OCI-LY7 (cell line): ENCODE results near the gene TSHZ3. TPM values are rescaled to one million over a fixed set of nuclear protein-coding genes. Genes with fewer than 3 reads are reported as not detected.

Experiments
- BruUV-seq: library from RNA; stranded (reverse); fragments of 400-500 nt; replicated peaks from 2 replicates; lab custom pipeline; 2021; lab: Mats Ljungman, UMichigan
- CTCF ChIA-PET: fragments of 300-600 bp; sonication (Branson Sonifier 250); formaldehyde crosslinking; loops from one replicate; lab custom pipeline; 2022; ENCODE audit warnings: antibody characterized with exemption; ENCODE audit not compliant: unreplicated experiment; lab: Charles Lee
- POLR2A ChIA-PET: fragments of 300-600 bp; sonication (Branson Sonifier 250); formaldehyde crosslinking; loops from one replicate; lab custom pipeline; 2022; ENCODE audit warnings: antibody characterized with exemption; lab: Charles Lee
- DNase-seq: peaks from one replicate; pipeline ENCODE4 v3.0.0-alpha.2; 2015; ENCODE audit warnings: low spot score
- H2AFZ ChIP-seq: fragments of 200-600 bp; sonication (generic), shearing (Covaris generic); 2 replicates; pipeline ENCODE4 v1.6.1; 2014; ENCODE audit warnings: mild to moderate bottlenecking, antibody characterized with exemption, low read length, moderate library complexity
- H3K27ac ChIP-seq: fragments of 200-600 bp; sonication (generic); 2 replicates; pipeline ENCODE4 v1.5.1; 2014; ENCODE audit warnings: mixed run types, low read depth, mild to moderate bottlenecking, moderate library complexity, low read length, inconsistent platforms; ENCODE audit not compliant: poor library complexity, severe bottlenecking
- H3K36me3 ChIP-seq: fragments of 200-600 bp; sonication (generic); 2 replicates; pipeline ENCODE4 v1.6.1; 2014; ENCODE audit warnings: mild to moderate bottlenecking, antibody characterized with exemption, low read length, moderate library complexity, mixed read lengths; ENCODE audit not compliant: insufficient read depth
- H3K4me1 ChIP-seq: fragments of 200-600 bp; sonication (generic); 2 replicates; pipeline ENCODE4 v1.5.1; 2014; ENCODE audit warnings: mild to moderate bottlenecking, low read length; ENCODE audit not compliant: insufficient read depth, poor library complexity, severe bottlenecking
- H3K4me2 ChIP-seq: fragments of 200-600 bp; sonication (generic); 2 replicates; pipeline ENCODE4 v1.6.1; 2014; ENCODE audit warnings: mild to moderate bottlenecking, low read length
- H3K4me3 ChIP-seq: fragments of 200-600 bp; sonication (generic); 2 replicates; pipeline ENCODE4 v1.5.1; 2014; ENCODE audit warnings: mild to moderate bottlenecking, low read depth, low read length; ENCODE audit not compliant: poor library complexity, severe bottlenecking
- H3K79me2 ChIP-seq: fragments of 200-600 bp; sonication (generic); 2 replicates; pipeline ENCODE4 v1.6.1; 2016; ENCODE audit warnings: low read depth, mild to moderate bottlenecking, low read length, moderate library complexity, mixed read lengths; ENCODE audit not compliant: insufficient read depth
- H3K9me2 ChIP-seq: fragments of 200-600 bp; sonication (generic); 2 replicates; pipeline ENCODE4 v1.6.1; 2016; ENCODE audit warnings: mild to moderate bottlenecking, low read length, mixed read lengths; ENCODE audit not compliant: insufficient read depth
- H3K9me3 ChIP-seq: fragments of 200-600 bp; sonication (generic); 2 replicates; pipeline ENCODE4 v1.6.1; 2014; ENCODE audit warnings: mild to moderate bottlenecking, mixed run types, low read length, mixed read lengths
- H4K20me1 ChIP-seq: fragments of 200-600 bp; sonication (generic); 2 replicates; pipeline ENCODE4 v1.6.1; 2014; ENCODE audit warnings: mild to moderate bottlenecking, antibody characterized with exemption, low read length, moderate library complexity, mixed read lengths; ENCODE audit not compliant: insufficient read depth
- EZH2phosphoT487 ChIP-seq: fragments of 200-600 bp; sonication (generic); IDR thresholded peaks from 2 replicates; pipeline ENCODE4 v1.6.1; 2018; ENCODE audit warnings: low read depth, borderline replicate concordance, mild to moderate bottlenecking, mixed run types, antibody characterized with exemption, low read length, moderate library complexity, mixed read lengths
- intact Hi-C: fragments of 100-400 bp; cut with micrococcal nuclease; formaldehyde crosslinking; loops from one replicate; pipeline ENCODE4 v1.10.0; 2022; ENCODE audit not compliant: unreplicated experiment
- total RNA-seq, 2 experiments: library from RNA; depleted of rRNA in 1 of 2; stranded (reverse); fragments of >200 nt in 1 of 2; shearing (Covaris generic) in 1 of 2; gene quantifications; 2 replicates each; pipeline ENCODE4 v1.2.3, GENCODE V29; 2014 to 2022
- TF ChIP-seq, protein P1 (sequence below): fragments of 200-600 bp; sonication (generic); conservative IDR thresholded peaks from 2 replicates; pipeline ENCODE4 v1.5.1; 2014; ENCODE audit warnings: mild to moderate bottlenecking, antibody characterized with exemption, low read length, moderate library complexity, mixed read lengths

TSHZ3 gene
- total RNA-seq, 2 experiments from 2014 or later: not detected

DNA sequence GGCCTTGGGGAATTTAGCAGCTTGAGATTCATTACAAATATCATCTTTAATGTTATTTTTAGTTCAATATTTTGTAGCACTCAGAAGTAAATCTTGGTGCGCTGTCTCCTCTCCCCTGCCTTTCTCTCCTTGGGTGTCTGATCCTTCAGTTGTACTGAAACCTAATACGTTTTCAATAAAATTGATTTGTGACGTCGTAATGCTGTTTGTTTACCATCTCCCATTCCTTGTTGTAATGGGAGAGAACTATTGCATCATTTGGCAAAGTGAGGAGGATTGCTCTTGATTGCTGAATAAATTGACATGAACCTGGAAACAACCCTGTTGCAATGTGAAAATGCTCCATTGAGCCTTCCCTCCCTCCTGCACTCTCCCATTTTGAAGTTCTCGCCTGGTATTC is 43.2 kb upstream of the TSHZ3 start:
- Histone ChIP-seq H2AFZ (no peak overlapping the region), H3K9me2 (no peaks in the 10 kb centered on the region), H3K4me2 (no peak overlapping the region), H3K79me2 (no peaks in the 10 kb centered on the region), H3K4me1 (no peaks in the 10 kb centered on the region), H3K9me3 (no peaks in the 10 kb centered on the region), H3K36me3 (no peaks in the 10 kb centered on the region), H4K20me1 (no peaks in the 10 kb centered on the region), H3K4me3 (no peak overlapping the region), H3K27ac (no peak overlapping the region)
- DNase-seq: no peak
- TF ChIP-seq, protein P1, sequence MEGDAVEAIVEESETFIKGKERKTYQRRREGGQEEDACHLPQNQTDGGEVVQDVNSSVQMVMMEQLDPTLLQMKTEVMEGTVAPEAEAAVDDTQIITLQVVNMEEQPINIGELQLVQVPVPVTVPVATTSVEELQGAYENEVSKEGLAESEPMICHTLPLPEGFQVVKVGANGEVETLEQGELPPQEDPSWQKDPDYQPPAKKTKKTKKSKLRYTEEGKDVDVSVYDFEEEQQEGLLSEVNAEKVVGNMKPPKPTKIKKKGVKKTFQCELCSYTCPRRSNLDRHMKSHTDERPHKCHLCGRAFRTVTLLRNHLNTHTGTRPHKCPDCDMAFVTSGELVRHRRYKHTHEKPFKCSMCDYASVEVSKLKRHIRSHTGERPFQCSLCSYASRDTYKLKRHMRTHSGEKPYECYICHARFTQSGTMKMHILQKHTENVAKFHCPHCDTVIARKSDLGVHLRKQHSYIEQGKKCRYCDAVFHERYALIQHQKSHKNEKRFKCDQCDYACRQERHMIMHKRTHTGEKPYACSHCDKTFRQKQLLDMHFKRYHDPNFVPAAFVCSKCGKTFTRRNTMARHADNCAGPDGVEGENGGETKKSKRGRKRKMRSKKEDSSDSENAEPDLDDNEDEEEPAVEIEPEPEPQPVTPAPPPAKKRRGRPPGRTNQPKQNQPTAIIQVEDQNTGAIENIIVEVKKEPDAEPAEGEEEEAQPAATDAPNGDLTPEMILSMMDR: no peak
- TF ChIP-seq EZH2phosphoT487: no peak
- ChIA-PET POLR2A (no interaction called here), CTCF (no interaction called here)
- intact Hi-C loops: no loop called here
- BruUV-seq: no TSS peak

DNA sequence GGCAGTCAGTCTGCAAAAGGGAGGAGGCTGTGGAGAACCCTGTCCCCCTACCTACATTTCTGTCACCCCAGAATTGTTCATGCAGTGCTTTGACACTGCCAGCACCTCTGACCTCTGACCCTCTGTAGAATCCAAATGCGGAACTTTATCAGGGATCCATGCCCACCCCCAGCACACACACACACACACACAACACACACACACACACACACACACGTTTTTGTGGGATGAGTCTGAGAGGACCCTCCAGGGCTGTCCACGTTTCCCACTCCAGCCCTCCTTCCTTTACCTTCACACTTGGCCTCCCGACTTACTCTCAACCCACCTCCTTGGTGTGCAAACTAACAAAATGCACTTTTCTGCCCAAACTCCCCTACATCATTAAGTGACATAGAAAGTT is 42.3 kb upstream of the TSHZ3 start:
- intact Hi-C loops: no loop called here
- Histone ChIP-seq H2AFZ (no peak overlapping the region), H3K9me2 (no peaks in the 10 kb centered on the region), H3K4me1 (no peaks in the 10 kb centered on the region), H3K79me2 (no peaks in the 10 kb centered on the region), H3K9me3 (no peaks in the 10 kb centered on the region), H3K36me3 (no peaks in the 10 kb centered on the region), H3K4me2 (no peak overlapping the region), H4K20me1 (no peaks in the 10 kb centered on the region), H3K4me3 (no peak overlapping the region), H3K27ac (no peak overlapping the region)
- no TSS peak for BruUV-seq
- no peak for TF ChIP-seq EZH2phosphoT487
- TF ChIP-seq, protein P1: no peak
- DNase-seq: no peak
- CTCF ChIA-PET: no interaction called here
- POLR2A ChIA-PET: no interaction called here

DNA sequence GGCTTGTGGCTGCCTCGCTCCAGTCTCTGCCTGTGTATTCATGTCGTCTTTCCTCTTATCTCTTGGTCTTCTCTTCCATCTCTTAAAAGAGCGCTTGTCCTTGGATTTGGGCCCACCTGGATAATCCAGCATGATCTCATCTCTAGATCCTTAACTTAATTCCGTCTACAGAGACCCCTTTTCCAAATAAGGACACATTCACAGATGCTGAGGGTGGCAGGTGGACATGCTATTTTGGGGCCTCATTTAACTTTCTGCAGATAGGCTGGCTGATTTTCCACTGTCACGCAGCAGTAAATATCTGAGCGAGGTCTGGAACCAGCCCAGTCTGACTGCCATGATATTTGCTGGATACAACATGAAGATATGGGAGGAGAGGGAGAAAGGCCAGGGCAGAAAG is 41.5 kb upstream of the TSHZ3 start:
- intact Hi-C loops: no loop called here
- Histone ChIP-seq H3K36me3 (no peaks in the 10 kb centered on the region), H4K20me1 (no peaks in the 10 kb centered on the region), H3K9me3 (no peaks in the 10 kb centered on the region), H3K9me2 (no peaks in the 10 kb centered on the region), H3K4me2 (no peak overlapping the region), H3K4me3 (no peak overlapping the region), H2AFZ (no peak overlapping the region), H3K79me2 (no peaks in the 10 kb centered on the region), H3K27ac (no peak overlapping the region), H3K4me1 (no peaks in the 10 kb centered on the region)
- CTCF ChIA-PET: no interaction called here
- no peak for DNase-seq
- BruUV-seq: no TSS peak
- TF ChIP-seq, protein P1: no peak
- no peak for TF ChIP-seq EZH2phosphoT487
- POLR2A ChIA-PET: no interaction called here
